Astrocyte (in vitro differentiated cells and primary cell): Measurements from ENCODE around the gene PSPN.

Experiments
- EZH2 ChIP-seq: IDR thresholded peaks from 2 replicates; pipeline ENCODE4 v1.6.1; 2012; ENCODE audit warnings: mild to moderate bottlenecking, low read length, inconsistent platforms; ENCODE audit not compliant: insufficient read depth
- TF ChIP-seq, protein P1 (sequence below): IDR thresholded peaks from 2 replicates; pipeline ENCODE4 v1.5.1; 2011; ENCODE audit warnings: low read depth, mild to moderate bottlenecking, inconsistent platforms, low read length, moderate library complexity; ENCODE audit not compliant: insufficient read depth

GRCh38 chr19:6364353-6364752 is 11.4 kb downstream of the PSPN start:
- TF ChIP-seq, protein P1, sequence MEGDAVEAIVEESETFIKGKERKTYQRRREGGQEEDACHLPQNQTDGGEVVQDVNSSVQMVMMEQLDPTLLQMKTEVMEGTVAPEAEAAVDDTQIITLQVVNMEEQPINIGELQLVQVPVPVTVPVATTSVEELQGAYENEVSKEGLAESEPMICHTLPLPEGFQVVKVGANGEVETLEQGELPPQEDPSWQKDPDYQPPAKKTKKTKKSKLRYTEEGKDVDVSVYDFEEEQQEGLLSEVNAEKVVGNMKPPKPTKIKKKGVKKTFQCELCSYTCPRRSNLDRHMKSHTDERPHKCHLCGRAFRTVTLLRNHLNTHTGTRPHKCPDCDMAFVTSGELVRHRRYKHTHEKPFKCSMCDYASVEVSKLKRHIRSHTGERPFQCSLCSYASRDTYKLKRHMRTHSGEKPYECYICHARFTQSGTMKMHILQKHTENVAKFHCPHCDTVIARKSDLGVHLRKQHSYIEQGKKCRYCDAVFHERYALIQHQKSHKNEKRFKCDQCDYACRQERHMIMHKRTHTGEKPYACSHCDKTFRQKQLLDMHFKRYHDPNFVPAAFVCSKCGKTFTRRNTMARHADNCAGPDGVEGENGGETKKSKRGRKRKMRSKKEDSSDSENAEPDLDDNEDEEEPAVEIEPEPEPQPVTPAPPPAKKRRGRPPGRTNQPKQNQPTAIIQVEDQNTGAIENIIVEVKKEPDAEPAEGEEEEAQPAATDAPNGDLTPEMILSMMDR, result no peak
- no peak for TF ChIP-seq EZH2
